DOHH2 (cell line): Measurements from ENCODE around the gene HPS3.

ENCODE experiments used
- H3F3A ChIP-seq: fragments of 200-600 bp; sonication (generic), shearing (Covaris generic); 2 replicates; pipeline ENCODE4 v1.6.0; 2016; ENCODE audit warnings: antibody characterized with exemption, mild to moderate bottlenecking; ENCODE audit not compliant: control insufficient read depth, insufficient read depth
- H3K27ac ChIP-seq: fragments of 200-600 bp; sonication (generic); 2 replicates; pipeline ENCODE4 v1.5.1; 2014; ENCODE audit warnings: low read depth, mild to moderate bottlenecking, low read length, moderate library complexity
- H3K27me3 ChIP-seq: fragments of 200-600 bp; sonication (generic); 2 replicates; pipeline ENCODE4 v1.6.1; 2014; ENCODE audit warnings: mild to moderate bottlenecking, low read length, mixed read lengths; ENCODE audit not compliant: control insufficient read depth
- H3K36me3 ChIP-seq: fragments of 200-600 bp; sonication (generic); 2 replicates; pipeline ENCODE4 v1.6.1; 2014; ENCODE audit warnings: mild to moderate bottlenecking, low read length, moderate library complexity, mixed read lengths; ENCODE audit not compliant: control insufficient read depth
- H3K4me1 ChIP-seq: fragments of 200-600 bp; sonication (generic); 2 replicates; pipeline ENCODE4 v1.6.1; 2014; ENCODE audit warnings: mild to moderate bottlenecking, low read length, mixed read lengths; ENCODE audit not compliant: control insufficient read depth
- H3K4me2 ChIP-seq: fragments of 200-600 bp; sonication (generic); 2 replicates; pipeline ENCODE4 v1.6.0; 2014; ENCODE audit warnings: mild to moderate bottlenecking, low read length, moderate library complexity
- H3K4me3 ChIP-seq: fragments of 200-600 bp; sonication (generic); 2 replicates; pipeline ENCODE4 v1.5.1; 2014; ENCODE audit warnings: mild to moderate bottlenecking, low read length, mixed read lengths
- H3K79me2 ChIP-seq: fragments of 200-600 bp; sonication (generic); 2 replicates; pipeline ENCODE4 v1.6.1; 2014; ENCODE audit warnings: mild to moderate bottlenecking, low read length, mixed read lengths; ENCODE audit not compliant: control insufficient read depth
- H3K9me2 ChIP-seq: fragments of 200-600 bp; sonication (generic); replicated peaks from 2 replicates; pipeline ENCODE4 v1.6.1; 2014; ENCODE audit warnings: mild to moderate bottlenecking, low read length, mixed read lengths; ENCODE audit not compliant: control insufficient read depth
- H3K9me3 ChIP-seq: fragments of 200-600 bp; sonication (generic); 2 replicates; pipeline ENCODE4 v1.6.1; 2014; ENCODE audit warnings: antibody characterized with exemption, low read length, mixed read lengths; ENCODE audit not compliant: control insufficient read depth, insufficient read depth
- H4K20me1 ChIP-seq: fragments of 200-600 bp; sonication (generic); 2 replicates; pipeline ENCODE4 v1.6.0; 2014; ENCODE audit warnings: low read depth, mild to moderate bottlenecking, antibody characterized with exemption, low read length, moderate library complexity; ENCODE audit not compliant: control insufficient read depth, insufficient read depth
- CTCF ChIP-seq: fragments of 200-600 bp; sonication (generic); IDR thresholded peaks from one replicate; pipeline ENCODE4 v1.5.1; 2014; ENCODE audit warnings: antibody characterized with exemption, mild to moderate bottlenecking, low read depth, low read length; ENCODE audit not compliant: poor library complexity, severe bottlenecking
- EZH2phosphoT487 ChIP-seq: fragments of 200-600 bp; sonication (generic); IDR thresholded peaks from 2 replicates; pipeline ENCODE4 v1.6.1; 2017; ENCODE audit warnings: borderline replicate concordance, mild to moderate bottlenecking, antibody characterized with exemption, low read length, moderate library complexity, mixed read lengths

Gene HPS3

GRCh38 chr3:149118724-149119123 is 10.7 kb upstream of the HPS3 start:
- Histone ChIP-seq H3K27me3 (no peaks in the 10 kb centered on the region), H3F3A (no peaks in the 10 kb centered on the region), H3K9me2 (no peaks in the 10 kb centered on the region), H4K20me1 (no peaks in the 10 kb centered on the region), H3K4me3 (no peak overlapping the region), H3K4me1 (peaks cover 4% of the 10 kb centered on the region), H3K9me3 (no peaks in the 10 kb centered on the region), H3K79me2 (no peaks in the 10 kb centered on the region), H3K27ac (no peak overlapping the region), H3K4me2 (no peak overlapping the region), H3K36me3 (no peaks in the 10 kb centered on the region)
- TF ChIP-seq CTCF = no peak
- no peak for TF ChIP-seq EZH2phosphoT487

- H3K4me1 ChIP-seq = peaks cover 4% of the 10 kb centered on the region
- no peak for TF ChIP-seq CTCF
- no peak for TF ChIP-seq EZH2phosphoT487
- H3K9me2 ChIP-seq = no peaks in the 10 kb centered on the region
- H3F3A ChIP-seq = no peaks in the 10 kb centered on the region
- no peak overlapping the region for H3K4me2 ChIP-seq
- H3K27me3 ChIP-seq = no peaks in the 10 kb centered on the region
- H3K27ac ChIP-seq = no peak overlapping the region
- H3K79me2 ChIP-seq = no peaks in the 10 kb centered on the region
- no peaks in the 10 kb centered on the region for H4K20me1 ChIP-seq
- H3K9me3 ChIP-seq = no peaks in the 10 kb centered on the region
- no peaks in the 10 kb centered on the region for H3K36me3 ChIP-seq
- H3K4me3 ChIP-seq = no peak overlapping the region
These were observed 10.0 kb upstream of the HPS3 start for GRCh38 chr3:149119466-149119865.

GRCh38 chr3:149120051-149120972 is 9.1 kb upstream of the HPS3 start:
- Histone ChIP-seq H3K27ac (no peak overlapping the region), H3K4me1 (peaks cover 4% of the 10 kb centered on the region), H3K4me3 (no peak overlapping the region), H3K9me2 (no peaks in the 10 kb centered on the region), H3K4me2 (peak overlapping the region; percentile 30; the same call in 1 of the 2 replicates), H3K36me3 (no peaks in the 10 kb centered on the region), H3F3A (no peaks in the 10 kb centered on the region), H3K9me3 (no peaks in the 10 kb centered on the region), H3K27me3 (no peaks in the 10 kb centered on the region), H4K20me1 (no peaks in the 10 kb centered on the region), H3K79me2 (no peaks in the 10 kb centered on the region)
- TF ChIP-seq CTCF (peak; percentile 73), EZH2phosphoT487 (no peak)
